ENCODE data around the gene C4orf50.

The C4orf50 gene

GRCh38 chr4:5991405-5991804 lies 26.8 kb downstream of the C4orf50 start:
- DNase-seq = no peak

- no peak for DNase-seq
Observed at GRCh38 chr4:5990446-5991160, 27.6 kb downstream of the C4orf50 start.

GRCh38 chr4:5989236-5990225 lies 28.7 kb downstream of the C4orf50 start:
- no peak for DNase-seq

GRCh38 chr4:5988086-5988845 lies 30.0 kb downstream of the C4orf50 start:
- no peak for DNase-seq

- no peak for DNase-seq
Observed at GRCh38 chr4:5984843-5985242, 33.4 kb downstream of the C4orf50 start.

- DNase-seq = no peak
Observed at GRCh38 chr4:5982156-5982973, 35.9 kb downstream of the C4orf50 start.

- no peak for DNase-seq
Observed at GRCh38 chr4:5980436-5981155, 37.6 kb downstream of the C4orf50 start.

- DNase-seq = no peak
Observed at GRCh38 chr4:5979981-5980380, 38.2 kb downstream of the C4orf50 start.

GRCh38 chr4:5976921-5977320 lies 41.3 kb downstream of the C4orf50 start:
- DNase-seq = no peak

- no peak for DNase-seq
Observed at GRCh38 chr4:5976431-5976830, 41.8 kb downstream of the C4orf50 start.

- no peak for DNase-seq
Observed at GRCh38 chr4:5974321-5974720, 43.9 kb downstream of the C4orf50 start.

- DNase-seq = no peak
Observed at GRCh38 chr4:5973486-5974220, 44.6 kb downstream of the C4orf50 start.

- no peak for DNase-seq
Observed at GRCh38 chr4:5973033-5973432, 45.2 kb downstream of the C4orf50 start.

GRCh38 chr4:5972571-5972970 lies 45.7 kb downstream of the C4orf50 start:
- no peak for DNase-seq

GRCh38 chr4:5971078-5971450 lies 47.2 kb downstream of the C4orf50 start:
- DNase-seq = no peak

- DNase-seq = no peak
Observed at GRCh38 chr4:5970381-5971077, 47.7 kb downstream of the C4orf50 start.

GRCh38 chr4:5969777-5970176 lies 48.5 kb downstream of the C4orf50 start:
- DNase-seq = no peak

GRCh38 chr4:5969336-5969735 lies 48.9 kb downstream of the C4orf50 start:
- DNase-seq = no peak

GRCh38 chr4:5968246-5968645 lies 50.0 kb downstream of the C4orf50 start:
- DNase-seq = no peak

GRCh38 chr4:5967783-5968182 lies 50.4 kb downstream of the C4orf50 start:
- DNase-seq = no peak
